NT2/D1 (cell line): ENCODE results near the gene TENM4.
"Not testable (repeated sequence)": the region's sequence is repeated elsewhere in the genome, so short reads cannot be mapped to it uniquely, and the experiment has no call there.

ENCODE experiments used
- DNase-seq: peaks from one replicate; pipeline ENCODE4 v3.0.0-alpha.2; 2011; ENCODE audit warnings: low read depth, low spot score
- H3K27me3 ChIP-seq: 2 replicates; pipeline ENCODE4 v1.6.0; 2011; ENCODE audit warnings: mild to moderate bottlenecking; ENCODE audit not compliant: insufficient read length, insufficient read depth
- H3K36me3 ChIP-seq: 2 replicates; pipeline ENCODE4 v1.6.1; 2011; ENCODE audit warnings: mild to moderate bottlenecking, low read length, mixed read lengths; ENCODE audit not compliant: insufficient read depth, insufficient read length
- H3K4me1 ChIP-seq: 2 replicates; pipeline ENCODE4 v1.5.1; 2011; ENCODE audit not compliant: insufficient read depth, insufficient read length
- H3K4me3 ChIP-seq: 2 replicates; pipeline ENCODE4 v1.5.1; 2011; ENCODE audit warnings: low read depth; ENCODE audit not compliant: insufficient read length
- H3K9ac ChIP-seq: 2 replicates; pipeline ENCODE4 v1.6.0; 2011; ENCODE audit warnings: low read depth; ENCODE audit not compliant: insufficient read length
- H3K9me3 ChIP-seq: 2 replicates; pipeline ENCODE4 v1.5.1; 2011; ENCODE audit warnings: mild to moderate bottlenecking, low read length; ENCODE audit not compliant: insufficient read depth
- SUZ12 ChIP-seq: IDR thresholded peaks from 2 replicates; pipeline ENCODE4 v1.6.1; 2011; ENCODE audit not compliant: insufficient read length, insufficient read depth; ENCODE audit errors: extremely low read depth
- YY1 ChIP-seq: IDR thresholded peaks from 2 replicates; pipeline ENCODE4 v1.6.1; 2011; ENCODE audit not compliant: insufficient read length, insufficient read depth
- ZNF274 ChIP-seq: IDR thresholded peaks from 2 replicates; pipeline ENCODE4 v1.6.1; 2011; ENCODE audit warnings: mild to moderate bottlenecking, low read depth, low read length

The TENM4 gene

DNA sequence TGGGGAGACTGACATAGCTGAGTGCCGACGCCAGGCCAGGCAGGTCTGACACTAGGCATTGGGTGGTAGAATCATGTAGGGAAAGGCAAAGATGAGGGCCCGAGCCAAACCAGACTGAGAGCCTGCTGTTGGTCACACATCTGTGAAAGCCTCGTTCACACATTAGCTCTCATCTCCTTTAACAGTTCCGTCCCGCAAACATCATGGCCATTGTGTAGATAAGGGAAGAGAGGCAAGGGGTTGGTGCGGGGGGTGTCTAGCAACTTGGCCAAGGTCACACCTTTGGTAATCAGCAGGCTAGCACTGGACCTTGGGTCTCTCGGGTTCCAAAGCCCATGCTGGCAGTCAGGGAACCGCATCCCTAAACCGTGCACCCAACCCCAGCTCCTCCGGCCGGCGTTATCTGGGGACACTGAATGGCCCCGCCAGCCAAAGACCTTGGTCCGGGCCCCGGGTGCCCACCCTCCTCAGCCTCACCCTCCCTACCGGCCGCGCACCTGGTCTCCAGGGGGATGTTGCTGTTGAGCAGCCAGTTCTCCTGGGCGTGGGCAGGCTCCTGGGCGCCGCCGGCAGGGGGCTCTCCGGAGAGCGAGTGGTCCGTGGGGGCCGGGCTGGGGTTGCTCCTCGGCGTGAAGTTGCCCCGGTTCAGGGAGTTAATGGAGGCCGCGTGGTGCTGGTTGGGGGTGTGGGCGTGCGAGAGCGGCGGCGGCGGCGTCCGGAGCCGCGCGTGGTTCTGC, 537.9 kb downstream of the TENM4 start:
- DNase-seq = no peak
- Histone ChIP-seq H3K36me3 (no peaks in the 10 kb centered on the region), H3K4me1 (no peaks in the 10 kb centered on the region), H3K27me3 (no peaks in the 10 kb centered on the region), H3K9ac (no peak overlapping the region), H3K9me3 (no peaks in the 10 kb centered on the region), H3K4me3 (no peak overlapping the region)
- TF ChIP-seq SUZ12 (no peak), YY1 (no peak), ZNF274 (no peak)

- DNase-seq = no peak
- TF ChIP-seq ZNF274 = no peak
- no peak for TF ChIP-seq YY1
- no peak for TF ChIP-seq SUZ12
Observed at GRCh38 chr11:78901831-78902230, 539.0 kb downstream of the TENM4 start.

DNA sequence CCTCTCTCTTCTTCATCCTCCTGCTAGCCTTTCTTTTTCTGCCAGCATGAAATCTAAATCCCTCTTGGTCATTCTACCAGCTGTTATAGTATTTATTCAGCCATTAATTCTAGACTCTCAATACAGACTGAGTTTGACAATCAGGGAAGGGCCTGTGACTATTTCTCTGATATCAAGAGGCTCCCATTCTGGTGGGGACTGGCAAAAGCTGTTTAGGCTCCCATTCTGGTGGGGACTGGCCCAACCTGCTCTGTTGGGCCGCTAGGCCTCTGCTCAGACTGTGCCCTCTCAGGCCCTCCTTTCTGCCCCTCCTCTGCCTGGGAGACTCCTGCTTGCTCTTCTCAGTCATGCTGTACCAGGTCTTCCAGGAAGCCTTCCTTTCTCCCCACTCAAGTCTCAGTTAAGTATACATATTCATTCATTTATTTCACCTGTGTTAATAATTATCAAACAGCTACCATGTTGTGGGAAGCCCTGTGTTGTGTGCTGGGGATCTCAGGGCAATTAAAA, 542.5 kb downstream of the TENM4 start:
- no peak overlapping the region for H3K4me3 ChIP-seq
- no peak for DNase-seq
- no peak overlapping the region for H3K9ac ChIP-seq
- H3K27me3 ChIP-seq = no peaks in the 10 kb centered on the region
- no peaks in the 10 kb centered on the region for H3K4me1 ChIP-seq
- no peaks in the 10 kb centered on the region for H3K9me3 ChIP-seq
- H3K36me3 ChIP-seq = no peaks in the 10 kb centered on the region
- TF ChIP-seq ZNF274 (no peak), YY1 (no peak), SUZ12 (no peak)

More at GRCh38 chr11:78901831-78902230, 539.0 kb downstream of the TENM4 start:
- Histone ChIP-seq H3K9ac (no peak overlapping the region), H3K36me3 (no peaks in the 10 kb centered on the region), H3K4me3 (no peak overlapping the region), H3K9me3 (no peaks in the 10 kb centered on the region), H3K4me1 (no peaks in the 10 kb centered on the region), H3K27me3 (no peaks in the 10 kb centered on the region)

DNA sequence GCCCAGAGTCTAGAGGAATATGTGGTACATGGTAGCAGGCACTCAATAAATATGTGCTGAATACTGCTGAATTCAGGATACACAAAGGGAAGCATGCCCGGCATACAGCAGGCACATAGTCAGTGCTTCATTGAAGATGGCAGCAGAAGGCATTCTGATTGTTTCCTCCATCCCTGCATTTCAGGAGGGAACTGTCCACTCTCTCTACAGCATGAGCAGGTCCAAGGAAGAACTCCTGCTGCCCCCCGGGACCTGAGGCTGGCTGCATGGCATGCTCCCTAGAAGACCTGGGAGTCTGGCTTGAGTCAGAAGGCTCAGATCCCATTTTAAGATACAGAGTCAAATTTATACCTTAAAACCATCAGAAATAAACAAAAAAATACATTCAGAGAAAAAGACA, 546.8 kb downstream of the TENM4 start:
- no peaks in the 10 kb centered on the region for H3K9me3 ChIP-seq

GRCh38 chr11:78889698-78890097, 551.1 kb downstream of the TENM4 start:
- DNase-seq = no peak
- Histone ChIP-seq H3K9ac (no peak overlapping the region), H3K27me3 (no peaks in the 10 kb centered on the region), H3K4me1 (no peaks in the 10 kb centered on the region), H3K9me3 (no peaks in the 10 kb centered on the region), H3K36me3 (no peaks in the 10 kb centered on the region), H3K4me3 (no peak overlapping the region)
- TF ChIP-seq YY1 = no peak
- no peak for TF ChIP-seq ZNF274
- no peak for TF ChIP-seq SUZ12

More for the DNA sequence above, 546.8 kb downstream of the TENM4 start:
- Histone ChIP-seq H3K9ac (no peak overlapping the region), H3K4me1 (no peaks in the 10 kb centered on the region), H3K4me3 (no peak overlapping the region), H3K27me3 (no peaks in the 10 kb centered on the region), H3K36me3 (no peaks in the 10 kb centered on the region)
- DNase-seq = no peak
- TF ChIP-seq ZNF274 = no peak
- no peak for TF ChIP-seq YY1
- no peak for TF ChIP-seq SUZ12

GRCh38 chr11:78886616-78887015, 554.2 kb downstream of the TENM4 start:
- DNase-seq = no peak
- no peak for TF ChIP-seq ZNF274
- TF ChIP-seq SUZ12 = no peak
- TF ChIP-seq YY1 = no peak
- Histone ChIP-seq H3K4me1 (no peaks in the 10 kb centered on the region), H3K9me3 (no peaks in the 10 kb centered on the region), H3K9ac (no peak overlapping the region), H3K4me3 (no peak overlapping the region), H3K27me3 (no peaks in the 10 kb centered on the region), H3K36me3 (no peaks in the 10 kb centered on the region)

GRCh38 chr11:78884761-78885160, 556.1 kb downstream of the TENM4 start:
- H3K4me3 ChIP-seq = no peak overlapping the region

GRCh38 chr11:78883506-78883905, 557.3 kb downstream of the TENM4 start:
- no peaks in the 10 kb centered on the region for H3K4me1 ChIP-seq
- H3K9ac ChIP-seq = no peak overlapping the region
- H3K9me3 ChIP-seq = peaks cover 21% of the 10 kb centered on the region
- no peaks in the 10 kb centered on the region for H3K36me3 ChIP-seq
- H3K4me3 ChIP-seq = no peak overlapping the region
- H3K27me3 ChIP-seq = no peaks in the 10 kb centered on the region
- no peak for DNase-seq
- TF ChIP-seq YY1 = no peak
- TF ChIP-seq SUZ12 = no peak

More at GRCh38 chr11:78884761-78885160, 556.1 kb downstream of the TENM4 start:
- H3K36me3 ChIP-seq = no peaks in the 10 kb centered on the region
- no peak for DNase-seq
- H3K4me1 ChIP-seq = no peaks in the 10 kb centered on the region
- H3K9me3 ChIP-seq = peaks cover 8% of the 10 kb centered on the region; the same call in 1 of the 2 replicates
- H3K9ac ChIP-seq = no peak overlapping the region
- TF ChIP-seq SUZ12 = no peak
- TF ChIP-seq YY1 = no peak
- no peak for TF ChIP-seq ZNF274
- H3K27me3 ChIP-seq = no peaks in the 10 kb centered on the region

GRCh38 chr11:78879094-78879980, 561.5 kb downstream of the TENM4 start:
- H3K27me3 ChIP-seq, H3K4me3 ChIP-seq, H3K4me1 ChIP-seq, DNase-seq, H3K36me3 ChIP-seq, H3K9ac ChIP-seq: not testable (repeated sequence)
- H3K9me3 ChIP-seq = peaks cover 36% of the 10 kb centered on the region
